Tibial artery (tissue), 4 donors: ENCODE measurements around the gene MET.

Experiments
- DNase-seq, 2 donors: peaks; one replicate each; pipeline ENCODE4 v3.0.0-alpha.2; 2019
- H3K27ac ChIP-seq, 2 donors: fragments of 200-600 bp; sonication (generic) in 1 of 2; 1 replicate in 1 of 2; 2 replicates in 1 of 2; pipeline ENCODE4 v1.5.1; 2018 to 2019; ENCODE audit warnings: mild to moderate bottlenecking in 1 of 2
- H3K27me3 ChIP-seq, 2 donors: fragments of 200-600 bp; sonication (generic) in 1 of 2; one replicate each; pipeline versions ENCODE4 v1.5.1 to v1.6.0; 2016 to 2019
- H3K36me3 ChIP-seq, 3 donors: fragments of 200-600 bp; sonication (generic) in 2 of 3; one replicate each; pipeline ENCODE4 v1.5.1; 2016 to 2019; ENCODE audit warnings: mild to moderate bottlenecking in 2 of 3
- H3K4me1 ChIP-seq, 4 donors: fragments of 200-600 bp; sonication (generic) in 2 of 4; 1 replicate in 3 of 4; 2 replicates in 1 of 4; pipeline ENCODE4 v1.5.1; 2016 to 2019
- H3K4me3 ChIP-seq, 2 donors: fragments of 200-600 bp; sonication (generic) in 1 of 2; 1 replicate in 1 of 2; 2 replicates in 1 of 2; pipeline ENCODE4 v1.5.1; 2018 to 2019; ENCODE audit warnings: mild to moderate bottlenecking in 2 of 2
- H3K9me3 ChIP-seq, 3 donors: fragments of 200-600 bp; sonication (generic) in 1 of 3; one replicate each; pipeline ENCODE4 v1.5.1; 2016 to 2019
- CTCF ChIP-seq, 2 experiments: fragments of 200-600 bp in 1 of 2; fragments of 450-650 bp in 1 of 2; IDR thresholded peaks; one replicate each; pipeline ENCODE4 v1.5.1; 2017 to 2019; ENCODE audit warnings: antibody characterized with exemption in 2 of 2, mild to moderate bottlenecking in 1 of 2, moderate library complexity in 1 of 2
- intact Hi-C: fragments of 100-400 bp; cut with DNase I; formaldehyde crosslinking; loops from one replicate; pipeline ENCODE4 v1.15.0; 2023; ENCODE audit warnings: low total_unique reads

Gene MET

GRCh38 chr7:116797612-116798011, 125.6 kb downstream of the MET start:
- Histone ChIP-seq H3K27me3 (no peaks in the 10 kb centered on the region), H3K27ac (no peak overlapping the region), H3K4me1 (peaks cover 0 to 9% (median 7%) of the 10 kb centered on the region in 4 donors), H3K4me3 (no peak overlapping the region), H3K9me3 (no peaks in the 10 kb centered on the region), H3K36me3 (no peaks in the 10 kb centered on the region)
- DNase-seq: no peak
- intact Hi-C loops: no loop called here
- TF ChIP-seq CTCF (IDR thresholded peaks at IDR 0.05): no peak

- no peak for TF ChIP-seq CTCF (IDR thresholded peaks at IDR 0.05)
- DNase-seq: no peak
- Histone ChIP-seq H3K4me3 (no peak overlapping the region), H3K27me3 (no peaks in the 10 kb centered on the region), H3K4me1 (peaks cover 0 to 15% (median 12%) of the 10 kb centered on the region in 4 donors), H3K36me3 (no peaks in the 10 kb centered on the region), H3K27ac (no peak overlapping the region), H3K9me3 (no peaks in the 10 kb centered on the region)
- intact Hi-C loops: no loop called here
Measured at GRCh38 chr7:116798232-116798631, 126.2 kb downstream of the MET start.

- Histone ChIP-seq H3K9me3 (no peaks in the 10 kb centered on the region), H3K4me3 (no peak overlapping the region), H3K4me1 (peaks cover 0 to 23% (median 13%) of the 10 kb centered on the region in 4 donors), H3K27me3 (no peaks in the 10 kb centered on the region), H3K36me3 (no peaks in the 10 kb centered on the region), H3K27ac (no peak overlapping the region)
- intact Hi-C loops: no loop called here
- no peak for TF ChIP-seq CTCF (IDR thresholded peaks at IDR 0.05)
- DNase-seq: no peak
Measured at GRCh38 chr7:116799916-116800315, 127.9 kb downstream of the MET start.

- no peak for TF ChIP-seq CTCF (IDR thresholded peaks at IDR 0.05)
- peaks cover 0 to 30% (median 17%) of the 10 kb centered on the region in 4 donors for H3K4me1 ChIP-seq
- DNase-seq: no peak
- no peaks in the 10 kb centered on the region for H3K36me3 ChIP-seq
- no peaks in the 10 kb centered on the region for H3K9me3 ChIP-seq
- intact Hi-C loops: no loop called here
- no peaks in the 10 kb centered on the region for H3K27me3 ChIP-seq
- no peak overlapping the region for H3K27ac ChIP-seq
- no peak overlapping the region for H3K4me3 ChIP-seq
Measured at GRCh38 chr7:116800594-116800993, 128.6 kb downstream of the MET start.

GRCh38 chr7:116801092-116801710, 129.2 kb downstream of the MET start:
- intact Hi-C loops: no loop called here

More at GRCh38 chr7:116801092-116801710, 129.2 kb downstream of the MET start:
- H3K4me1 ChIP-seq: peaks cover 0 to 31% (median 17%) of the 10 kb centered on the region in 4 donors
- H3K9me3 ChIP-seq: no peaks in the 10 kb centered on the region
- no peaks in the 10 kb centered on the region for H3K27me3 ChIP-seq
- H3K4me3 ChIP-seq: no peak overlapping the region
- no peak for DNase-seq
- H3K36me3 ChIP-seq: no peaks in the 10 kb centered on the region
- no peak for TF ChIP-seq CTCF (IDR thresholded peaks at IDR 0.05)
- no peak overlapping the region for H3K27ac ChIP-seq
